ENCODE results near the gene CISH. TPM values are rescaled to one million over a fixed set of nuclear protein-coding genes. Genes with fewer than 3 reads are reported as not detected.

Gene CISH
- total and polyA plus RNA-seq, 4 donors: 37.8 to 104 (median 46.6) TPM

DNA sequence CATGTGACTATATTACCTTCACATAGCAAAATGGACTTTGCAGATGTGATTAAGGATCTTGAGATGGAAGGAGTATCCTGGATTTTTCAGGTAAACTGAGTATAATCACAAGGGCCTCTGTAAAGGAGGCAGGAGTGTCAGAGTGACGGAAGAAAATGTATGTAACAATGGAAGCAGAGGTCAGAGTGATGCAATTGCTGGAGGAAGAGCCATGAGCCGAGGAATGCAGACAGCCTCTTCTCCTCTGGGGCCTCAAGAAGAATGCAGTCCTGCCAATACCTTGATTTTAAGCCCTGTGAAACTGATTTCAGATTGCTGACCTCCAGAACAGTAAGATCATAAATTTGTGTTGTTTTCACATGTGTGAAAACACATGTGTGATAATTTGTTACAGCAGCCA, 27.2 kb downstream of the CISH start:
- H3K9me3 ChIP-seq (ENCODE audit: control insufficient read depth in 4 of 4, insufficient read depth in 3 of 4, low read length in 3 of 4): no peaks in the 10 kb centered on the region
- TF ChIP-seq, protein P1, sequence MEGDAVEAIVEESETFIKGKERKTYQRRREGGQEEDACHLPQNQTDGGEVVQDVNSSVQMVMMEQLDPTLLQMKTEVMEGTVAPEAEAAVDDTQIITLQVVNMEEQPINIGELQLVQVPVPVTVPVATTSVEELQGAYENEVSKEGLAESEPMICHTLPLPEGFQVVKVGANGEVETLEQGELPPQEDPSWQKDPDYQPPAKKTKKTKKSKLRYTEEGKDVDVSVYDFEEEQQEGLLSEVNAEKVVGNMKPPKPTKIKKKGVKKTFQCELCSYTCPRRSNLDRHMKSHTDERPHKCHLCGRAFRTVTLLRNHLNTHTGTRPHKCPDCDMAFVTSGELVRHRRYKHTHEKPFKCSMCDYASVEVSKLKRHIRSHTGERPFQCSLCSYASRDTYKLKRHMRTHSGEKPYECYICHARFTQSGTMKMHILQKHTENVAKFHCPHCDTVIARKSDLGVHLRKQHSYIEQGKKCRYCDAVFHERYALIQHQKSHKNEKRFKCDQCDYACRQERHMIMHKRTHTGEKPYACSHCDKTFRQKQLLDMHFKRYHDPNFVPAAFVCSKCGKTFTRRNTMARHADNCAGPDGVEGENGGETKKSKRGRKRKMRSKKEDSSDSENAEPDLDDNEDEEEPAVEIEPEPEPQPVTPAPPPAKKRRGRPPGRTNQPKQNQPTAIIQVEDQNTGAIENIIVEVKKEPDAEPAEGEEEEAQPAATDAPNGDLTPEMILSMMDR (IDR thresholded peaks at IDR 0.05; ENCODE audit: control extremely low read depth, extremely low read depth): no peak
- H3K36me3 ChIP-seq (ENCODE audit: control insufficient read depth in 4 of 4, insufficient read depth in 4 of 4, low read length in 4 of 4): peaks cover 0 to 18% (median 3%) of the 10 kb centered on the region in 4 donors
- no peak overlapping the region for H3K9ac ChIP-seq (ENCODE audit: insufficient read depth in 1 of 2, low read length in 2 of 2)
- peak overlapping the region; percentile 72 to 83 for H3K27ac ChIP-seq (ENCODE audit: low read depth in 1 of 2, low read length in 1 of 2)
- no peak overlapping the region for H3K4me3 ChIP-seq
- no peaks in the 10 kb centered on the region for H3K27me3 ChIP-seq (ENCODE audit: control insufficient read depth in 3 of 3, insufficient read depth in 3 of 3, low read length in 2 of 3)
- no peak for DNase-seq
- WGBS, 2 donors: 29 to 43% methylated on average over 2 of the region's 2 CpGs
- ATAC-seq (ENCODE audit: insufficient read depth, low FRiP score): no peak
- peaks cover 0 to 20% (median 0%) of the 10 kb centered on the region in 5 donors for H3K4me1 ChIP-seq (ENCODE audit: control insufficient read depth in 5 of 5, insufficient read depth in 5 of 5, low read length in 5 of 5)

DNA sequence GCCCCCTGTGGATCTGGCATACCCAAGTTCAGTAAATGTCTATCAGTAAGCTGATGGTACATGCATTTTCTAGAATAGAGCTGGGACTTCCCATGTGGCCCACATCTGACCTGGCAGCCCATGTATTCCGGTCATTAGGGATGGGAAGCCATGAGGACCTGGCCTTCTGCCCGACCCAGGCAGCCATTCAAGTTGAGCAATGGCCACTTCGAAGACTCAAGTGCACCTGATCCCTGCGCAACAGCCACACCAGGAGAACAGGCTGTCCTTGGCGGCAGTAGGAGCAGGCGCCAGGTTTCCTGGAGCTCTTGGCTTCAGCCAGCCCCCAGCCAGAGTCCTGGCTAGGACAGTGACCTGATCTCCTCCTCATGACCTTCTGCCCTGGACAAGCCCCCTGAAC, 27.7 kb downstream of the CISH start:
- ATAC-seq (ENCODE audit: insufficient read depth, low FRiP score): peak; percentile 51

DNA sequence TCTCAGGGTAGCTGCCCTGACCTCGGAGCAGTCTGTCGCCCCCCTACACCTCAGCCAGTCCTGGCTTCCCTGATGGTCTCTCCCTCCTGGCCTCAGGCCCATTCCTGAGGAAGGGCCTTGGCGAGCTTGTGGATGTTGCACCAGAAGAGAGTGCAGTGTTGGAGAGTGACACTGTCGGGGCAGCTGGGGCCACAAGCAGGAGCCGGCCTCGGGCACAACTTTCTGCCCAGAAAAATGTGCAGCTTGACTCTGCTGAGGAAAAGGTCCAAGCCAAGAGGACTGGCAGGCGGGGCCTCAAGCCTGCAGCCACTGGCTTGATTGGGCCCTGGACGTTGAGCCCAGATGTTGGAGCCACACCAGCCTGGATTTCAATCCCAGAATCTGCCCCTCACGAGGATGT, 29.5 kb downstream of the CISH start:
- H3K9me3 ChIP-seq (ENCODE audit: control insufficient read depth in 4 of 4, insufficient read depth in 3 of 4, low read length in 3 of 4): no peaks in the 10 kb centered on the region
- no peak overlapping the region for H3K4me3 ChIP-seq
- H3K4me1 ChIP-seq (ENCODE audit: control insufficient read depth in 5 of 5, insufficient read depth in 5 of 5, low read length in 5 of 5): peaks cover 0 to 25% (median 0%) of the 10 kb centered on the region in 5 donors
- ATAC-seq (ENCODE audit: insufficient read depth, low FRiP score) (no peak), DNase-seq (no peak)
- WGBS, 2 donors: 64 to 77% methylated on average over 9 of the region's 9 CpGs
- peaks cover 0 to 25% (median 13%) of the 10 kb centered on the region in 4 donors for H3K36me3 ChIP-seq (ENCODE audit: control insufficient read depth in 4 of 4, insufficient read depth in 4 of 4, low read length in 4 of 4)
- TF ChIP-seq, protein P1 (IDR thresholded peaks at IDR 0.05; ENCODE audit: control extremely low read depth, extremely low read depth): no peak
- no peak overlapping the region for H3K9ac ChIP-seq (ENCODE audit: insufficient read depth in 1 of 2, low read length in 2 of 2)
- H3K27ac ChIP-seq (ENCODE audit: low read depth in 1 of 2, low read length in 1 of 2): peak overlapping the region; percentile 82 to 91
- H3K27me3 ChIP-seq (ENCODE audit: control insufficient read depth in 3 of 3, insufficient read depth in 3 of 3, low read length in 2 of 3): no peaks in the 10 kb centered on the region

More for the DNA sequence above, 27.7 kb downstream of the CISH start:
- Histone ChIP-seq H3K27ac (ENCODE audit: low read depth in 1 of 2, low read length in 1 of 2) (peak overlapping the region; percentile 82 to 91), H3K27me3 (ENCODE audit: control insufficient read depth in 3 of 3, insufficient read depth in 3 of 3, low read length in 2 of 3) (no peaks in the 10 kb centered on the region), H3K4me3 (no peak overlapping the region), H3K4me1 (ENCODE audit: control insufficient read depth in 5 of 5, insufficient read depth in 5 of 5, low read length in 5 of 5) (peaks cover 0 to 20% (median 0%) of the 10 kb centered on the region in 5 donors), H3K9me3 (ENCODE audit: control insufficient read depth in 4 of 4, insufficient read depth in 3 of 4, low read length in 3 of 4) (no peaks in the 10 kb centered on the region), H3K9ac (ENCODE audit: insufficient read depth in 1 of 2, low read length in 2 of 2) (no peak overlapping the region), H3K36me3 (ENCODE audit: control insufficient read depth in 4 of 4, insufficient read depth in 4 of 4, low read length in 4 of 4) (peaks cover 0 to 18% (median 7%) of the 10 kb centered on the region in 4 donors)
- peak in 1 of 3 donors; percentile 52 for DNase-seq
- TF ChIP-seq, protein P1 (IDR thresholded peaks at IDR 0.05; ENCODE audit: control extremely low read depth, extremely low read depth): no peak
- WGBS, 2 donors: 65 to 74% methylated on average over 6 of the region's 6 CpGs

DNA sequence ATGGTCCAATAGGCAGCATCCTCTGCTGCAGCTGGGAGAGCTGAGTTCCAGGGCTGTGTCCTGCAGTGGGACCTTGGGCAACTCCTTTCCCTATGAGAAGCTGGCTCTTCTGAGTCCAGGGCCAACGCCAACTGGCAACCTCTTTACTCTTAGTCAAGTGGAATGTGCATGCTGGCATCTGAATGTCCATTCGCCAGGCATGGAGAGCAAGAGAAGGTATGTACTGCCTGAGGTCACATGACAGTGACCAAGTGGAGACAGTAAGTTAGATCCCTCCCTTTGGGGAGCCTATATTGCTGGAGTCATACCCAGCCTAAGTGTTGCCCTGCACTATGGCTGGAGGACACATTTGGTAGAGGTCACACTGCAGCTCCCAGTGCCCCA, 30.1 kb downstream of the CISH start:
- Histone ChIP-seq H3K27me3 (ENCODE audit: control insufficient read depth in 3 of 3, insufficient read depth in 3 of 3, low read length in 2 of 3) (no peaks in the 10 kb centered on the region), H3K9me3 (ENCODE audit: control insufficient read depth in 4 of 4, insufficient read depth in 3 of 4, low read length in 3 of 4) (no peaks in the 10 kb centered on the region), H3K36me3 (ENCODE audit: control insufficient read depth in 4 of 4, insufficient read depth in 4 of 4, low read length in 4 of 4) (peaks cover 0 to 31% (median 15%) of the 10 kb centered on the region in 4 donors), H3K27ac (ENCODE audit: low read depth in 1 of 2, low read length in 1 of 2) (peak overlapping the region; percentile 82 to 91), H3K4me3 (no peak overlapping the region), H3K9ac (ENCODE audit: insufficient read depth in 1 of 2, low read length in 2 of 2) (no peak overlapping the region), H3K4me1 (ENCODE audit: control insufficient read depth in 5 of 5, insufficient read depth in 5 of 5, low read length in 5 of 5) (peaks cover 0 to 25% (median 0%) of the 10 kb centered on the region in 5 donors)
- 82 to 88% methylated on average over 2 of the region's 2 CpGs for WGBS, 2 donors
- TF ChIP-seq, protein P1 (IDR thresholded peaks at IDR 0.05; ENCODE audit: control extremely low read depth, extremely low read depth): no peak
- DNase-seq (no peak), ATAC-seq (ENCODE audit: insufficient read depth, low FRiP score) (no peak)
